ENCODE results near the gene RAB3C.

RAB3C gene

GRCh38 chr5:58786711-58787303, 203.9 kb downstream of the RAB3C start:
- Histone ChIP-seq H3K9me2 (replicated peaks; ENCODE audit: low read depth, low read length) (no peaks in the 10 kb centered on the region), H3K4me1 (ENCODE audit: insufficient read depth, low read length, poor library complexity, severe bottlenecking) (no peaks in the 10 kb centered on the region), H3F3A (ENCODE audit: low read depth) (no peaks in the 10 kb centered on the region), H3K4me2 (ENCODE audit: low read depth, low read length, poor library complexity, severe bottlenecking) (no peak overlapping the region), H3K9ac (ENCODE audit: low read depth, low read length, poor library complexity, severe bottlenecking) (no peak overlapping the region), H3K79me2 (ENCODE audit: insufficient read depth, low read length) (no peaks in the 10 kb centered on the region), H3K36me3 (ENCODE audit: insufficient read depth, low read length) (no peaks in the 10 kb centered on the region), H2AFZ (ENCODE audit: low read length) (no peak overlapping the region), H4K20me1 (ENCODE audit: insufficient read depth, low read length, poor library complexity, severe bottlenecking) (no peaks in the 10 kb centered on the region), H3K4me3 (ENCODE audit: low read length, poor library complexity, severe bottlenecking) (no peak overlapping the region), H3K9me3 (ENCODE audit: insufficient read depth, low read depth, low read length) (no peaks in the 10 kb centered on the region), H3K27me3 (ENCODE audit: insufficient read depth, low read length, poor library complexity, severe bottlenecking) (no peaks in the 10 kb centered on the region)
- no peak for TF ChIP-seq EZH2phosphoT487 (IDR thresholded peaks at IDR 0.05; ENCODE audit: borderline replicate concordance)
- TF ChIP-seq, protein P1, sequence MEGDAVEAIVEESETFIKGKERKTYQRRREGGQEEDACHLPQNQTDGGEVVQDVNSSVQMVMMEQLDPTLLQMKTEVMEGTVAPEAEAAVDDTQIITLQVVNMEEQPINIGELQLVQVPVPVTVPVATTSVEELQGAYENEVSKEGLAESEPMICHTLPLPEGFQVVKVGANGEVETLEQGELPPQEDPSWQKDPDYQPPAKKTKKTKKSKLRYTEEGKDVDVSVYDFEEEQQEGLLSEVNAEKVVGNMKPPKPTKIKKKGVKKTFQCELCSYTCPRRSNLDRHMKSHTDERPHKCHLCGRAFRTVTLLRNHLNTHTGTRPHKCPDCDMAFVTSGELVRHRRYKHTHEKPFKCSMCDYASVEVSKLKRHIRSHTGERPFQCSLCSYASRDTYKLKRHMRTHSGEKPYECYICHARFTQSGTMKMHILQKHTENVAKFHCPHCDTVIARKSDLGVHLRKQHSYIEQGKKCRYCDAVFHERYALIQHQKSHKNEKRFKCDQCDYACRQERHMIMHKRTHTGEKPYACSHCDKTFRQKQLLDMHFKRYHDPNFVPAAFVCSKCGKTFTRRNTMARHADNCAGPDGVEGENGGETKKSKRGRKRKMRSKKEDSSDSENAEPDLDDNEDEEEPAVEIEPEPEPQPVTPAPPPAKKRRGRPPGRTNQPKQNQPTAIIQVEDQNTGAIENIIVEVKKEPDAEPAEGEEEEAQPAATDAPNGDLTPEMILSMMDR (conservative IDR thresholded peaks at IDR 0.05; ENCODE audit: low read length): no peak

GRCh38 chr5:58787987-58788386, 205.1 kb downstream of the RAB3C start:
- Histone ChIP-seq H3K9me3 (ENCODE audit: insufficient read depth, low read depth, low read length) (no peaks in the 10 kb centered on the region), H3K27me3 (ENCODE audit: insufficient read depth, low read length, poor library complexity, severe bottlenecking) (no peaks in the 10 kb centered on the region), H3K36me3 (ENCODE audit: insufficient read depth, low read length) (no peaks in the 10 kb centered on the region), H3K9me2 (replicated peaks; ENCODE audit: low read depth, low read length) (no peaks in the 10 kb centered on the region), H3K79me2 (ENCODE audit: insufficient read depth, low read length) (no peaks in the 10 kb centered on the region), H3K9ac (ENCODE audit: low read depth, low read length, poor library complexity, severe bottlenecking) (no peak overlapping the region), H3K4me2 (ENCODE audit: low read depth, low read length, poor library complexity, severe bottlenecking) (no peak overlapping the region), H3K4me1 (ENCODE audit: insufficient read depth, low read length, poor library complexity, severe bottlenecking) (no peaks in the 10 kb centered on the region), H4K20me1 (ENCODE audit: insufficient read depth, low read length, poor library complexity, severe bottlenecking) (no peaks in the 10 kb centered on the region), H3F3A (ENCODE audit: low read depth) (no peaks in the 10 kb centered on the region), H3K4me3 (ENCODE audit: low read length, poor library complexity, severe bottlenecking) (no peak overlapping the region), H2AFZ (ENCODE audit: low read length) (no peak overlapping the region)
- no peak for TF ChIP-seq EZH2phosphoT487 (IDR thresholded peaks at IDR 0.05; ENCODE audit: borderline replicate concordance)
- TF ChIP-seq, protein P1 (conservative IDR thresholded peaks at IDR 0.05; ENCODE audit: low read length): no peak

- Histone ChIP-seq H3K4me1 (ENCODE audit: insufficient read depth, low read length, poor library complexity, severe bottlenecking) (no peaks in the 10 kb centered on the region), H3K79me2 (ENCODE audit: insufficient read depth, low read length) (no peaks in the 10 kb centered on the region)
These were observed 211.2 kb downstream of the RAB3C start for GRCh38 chr5:58793888-58794657.

More at GRCh38 chr5:58793888-58794657, 211.2 kb downstream of the RAB3C start:
- no peak overlapping the region for H3K4me2 ChIP-seq (ENCODE audit: low read depth, low read length, poor library complexity, severe bottlenecking)
- no peaks in the 10 kb centered on the region for H3K9me3 ChIP-seq (ENCODE audit: insufficient read depth, low read depth, low read length)
- no peak overlapping the region for H3K4me3 ChIP-seq (ENCODE audit: low read length, poor library complexity, severe bottlenecking)
- TF ChIP-seq EZH2phosphoT487 (IDR thresholded peaks at IDR 0.05; ENCODE audit: borderline replicate concordance): no peak
- TF ChIP-seq, protein P1 (conservative IDR thresholded peaks at IDR 0.05; ENCODE audit: low read length): no peak
- no peaks in the 10 kb centered on the region for H3K9me2 ChIP-seq (replicated peaks; ENCODE audit: low read depth, low read length)
- no peaks in the 10 kb centered on the region for H4K20me1 ChIP-seq (ENCODE audit: insufficient read depth, low read length, poor library complexity, severe bottlenecking)
- H3F3A ChIP-seq (ENCODE audit: low read depth): no peaks in the 10 kb centered on the region
- no peaks in the 10 kb centered on the region for H3K36me3 ChIP-seq (ENCODE audit: insufficient read depth, low read length)
- H3K27me3 ChIP-seq (ENCODE audit: insufficient read depth, low read length, poor library complexity, severe bottlenecking): no peaks in the 10 kb centered on the region
- no peak overlapping the region for H2AFZ ChIP-seq (ENCODE audit: low read length)
- no peak overlapping the region for H3K9ac ChIP-seq (ENCODE audit: low read depth, low read length, poor library complexity, severe bottlenecking)
